Panc1 (cell line): Measurements from ENCODE around the gene AGER. TPM values are rescaled to one million over a fixed set of nuclear protein-coding genes. Genes with fewer than 3 reads are reported as not detected.

Experiments
- ATAC-seq: fragments of 200-7000 bp; cut with Tn5 transposase; 2 replicates; pipeline ENCODE4 v1.9.1; 2020; ENCODE audit warnings: mild to moderate bottlenecking, moderate library complexity
- Bru-seq: library from RNA; stranded (reverse); fragments of 400-500 nt; gene quantifications from one replicate; lab custom pipeline; 2021; lab: Mats Ljungman, UMichigan
- BruChase-seq, 2 experiments: library from RNA; stranded (reverse); fragments of 400-500 nt; gene quantifications; one replicate each; lab custom pipeline; 2021; lab: Mats Ljungman, UMichigan
- BruUV-seq: library from RNA; stranded (reverse); fragments of 400-500 nt; replicated peaks from 2 replicates; lab custom pipeline; 2021; lab: Mats Ljungman, UMichigan
- CTCF ChIA-PET: fragments of 300-600 bp; sonication (Branson Sonifier 250); formaldehyde crosslinking; loops from one replicate; lab custom pipeline; 2022; ENCODE audit warnings: antibody characterized with exemption; lab: Charles Lee
- POLR2A ChIA-PET: fragments of 300-600 bp; sonication (Branson Sonifier 250); formaldehyde crosslinking; loops from one replicate; lab custom pipeline; 2022; ENCODE audit warnings: antibody characterized with exemption; lab: Charles Lee
- DNase-seq: peaks from one replicate; pipeline ENCODE4 v3.0.0-alpha.2; 2010; ENCODE audit warnings: low read depth, low spot score
- H3K27ac ChIP-seq: 2 replicates; pipeline ENCODE4 v1.5.1; 2011; ENCODE audit warnings: mild to moderate bottlenecking, low read length, inconsistent platforms
- H3K27me3 ChIP-seq: fragments of 200-500 bp; sonication (Bioruptor generic); 2 replicates; pipeline ENCODE4 v1.6.0; 2014; ENCODE audit warnings: low read length, inconsistent platforms; ENCODE audit not compliant: control insufficient read depth, insufficient read depth
- H3K36me3 ChIP-seq: fragments of 200-500 bp; sonication (Bioruptor generic); 2 replicates; pipeline ENCODE4 v1.5.1; 2014; ENCODE audit warnings: inconsistent platforms, mild to moderate bottlenecking, low read length, moderate library complexity; ENCODE audit not compliant: control insufficient read depth, insufficient read depth
- H3K4me1 ChIP-seq: 2 replicates; pipeline ENCODE4 v1.5.1; 2011; ENCODE audit warnings: inconsistent platforms, mild to moderate bottlenecking, low read length, moderate library complexity; ENCODE audit not compliant: control insufficient read depth, insufficient read depth
- H3K4me3 ChIP-seq, 2 experiments: 2 replicates each; pipeline ENCODE4 v1.5.1; 2011 to 2012; ENCODE audit warnings: low read depth in 2 of 2, low read length in 2 of 2, mild to moderate bottlenecking in 2 of 2, inconsistent platforms in 1 of 2, moderate library complexity in 1 of 2
- H3K9me3 ChIP-seq: fragments of 200-500 bp; sonication (Bioruptor generic); 2 replicates; pipeline ENCODE4 v1.5.1; 2014; ENCODE audit warnings: low read depth, mild to moderate bottlenecking, inconsistent platforms, low read length, moderate library complexity; ENCODE audit not compliant: control insufficient read depth, insufficient read depth
- CTCF ChIP-seq: fragments of 450-650 bp; IDR thresholded peaks from 2 replicates; pipeline ENCODE4 v1.5.1; 2017; ENCODE audit warnings: mild to moderate bottlenecking
- POLR2AphosphoS5 ChIP-seq: IDR thresholded peaks from 2 replicates; pipeline ENCODE4 v1.6.1; 2012; ENCODE audit warnings: mild to moderate bottlenecking, low read depth, low read length, moderate library complexity
- REST ChIP-seq, 2 experiments: IDR thresholded peaks; 2 replicates each; pipeline ENCODE4 v1.6.1; 2011 to 2012; ENCODE audit warnings: low read depth in 2 of 2, control low read depth in 1 of 2, low read length in 1 of 2, mild to moderate bottlenecking in 1 of 2, moderate library complexity in 1 of 2; ENCODE audit not compliant: insufficient read depth in 1 of 2
- SIN3A ChIP-seq: IDR thresholded peaks from 2 replicates; pipeline ENCODE4 v1.6.1; 2012; ENCODE audit warnings: low read depth, mild to moderate bottlenecking, low read length, moderate library complexity, borderline replicate concordance; ENCODE audit not compliant: insufficient read depth
- TCF7L2 ChIP-seq: IDR thresholded peaks from 2 replicates; pipeline ENCODE4 v1.6.1; 2011; ENCODE audit warnings: mild to moderate bottlenecking, low read depth, low read length, inconsistent platforms
- in situ Hi-C: cut with HindIII; loops from 2 replicates; pipeline ENCODE4 v1.10.0; 2016; ENCODE audit warnings: low sequenced_read_pairs, low pct_unique_long_range_greater_than_20kb
- intact Hi-C: fragments of 100-400 bp; cut with micrococcal nuclease; formaldehyde crosslinking; loops from one replicate; pipeline ENCODE4 v1.10.0; 2022; ENCODE audit not compliant: unreplicated experiment
- long read RNA-seq: library from polyadenylated mRNA; unstranded; transcript quantifications from one replicate; pipeline ENCODE4 v2.0.0, GENCODE V29; 2021; ENCODE audit not compliant: unreplicated experiment
- polyA plus RNA-seq: library from polyadenylated mRNA; unstranded; fragments of >200 nt; gene quantifications from one replicate; pipeline ENCODE4 v1.2.1, GENCODE V29; 2012; ENCODE audit warnings: missing spikeins; ENCODE audit not compliant: insufficient read length
- total RNA-seq: library from RNA; stranded (reverse); gene quantifications from one replicate; pipeline ENCODE4 v1.2.1, GENCODE V29; 2021; ENCODE audit not compliant: unreplicated experiment

The AGER gene
- total RNA-seq (3.7 TPM), Bru-seq, nascent RNA (percentile 39 among the genes with signal in this experiment), BruChase-seq, experiment 1, labeled RNA remaining after a 2-hour chase (percentile 56 among the genes with signal in this experiment), BruChase-seq, experiment 2, labeled RNA remaining after a 6-hour chase (percentile 48 among the genes with signal in this experiment)
- polyA plus RNA-seq: 3.2 TPM
- long read RNA-seq, partial matches to known transcripts: 2 of 2 reads
- long read RNA-seq, other reads (novel, unspliced or antisense): 0 of 2 reads

DNA sequence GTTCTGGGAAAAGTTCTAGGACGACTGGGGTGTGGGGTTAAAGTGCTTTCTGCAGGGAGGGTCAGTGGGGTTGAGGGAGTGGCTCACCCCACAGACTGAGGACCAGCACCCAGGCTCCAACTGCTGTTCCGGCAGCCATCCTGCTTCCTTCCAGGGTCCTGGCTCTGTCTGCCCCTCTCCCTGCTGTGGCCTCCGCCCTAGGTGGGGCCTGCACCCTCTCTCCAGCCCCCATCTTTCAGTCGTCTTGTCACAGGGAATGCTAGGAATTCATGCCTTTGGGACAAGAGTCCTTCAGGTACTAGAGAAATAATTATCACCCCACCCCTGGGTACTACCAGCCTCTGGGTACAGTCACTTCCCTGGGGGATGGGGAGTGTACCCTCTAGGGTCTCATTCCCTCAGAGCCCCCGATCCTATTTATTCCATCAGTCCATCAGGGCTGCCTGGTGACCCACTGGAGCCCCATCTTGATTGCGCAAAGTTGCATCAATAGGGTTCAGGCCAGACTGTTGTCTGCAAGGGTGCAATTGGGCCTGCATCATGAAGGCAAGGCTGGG, at the start of gene AGER:
Gene AGER, minus strand, starts transcription at position 170 of the 557 bp plus-strand sequence. Its CDS starts 31 bp downstream, at position 139.
- no peak for DNase-seq

DNA sequence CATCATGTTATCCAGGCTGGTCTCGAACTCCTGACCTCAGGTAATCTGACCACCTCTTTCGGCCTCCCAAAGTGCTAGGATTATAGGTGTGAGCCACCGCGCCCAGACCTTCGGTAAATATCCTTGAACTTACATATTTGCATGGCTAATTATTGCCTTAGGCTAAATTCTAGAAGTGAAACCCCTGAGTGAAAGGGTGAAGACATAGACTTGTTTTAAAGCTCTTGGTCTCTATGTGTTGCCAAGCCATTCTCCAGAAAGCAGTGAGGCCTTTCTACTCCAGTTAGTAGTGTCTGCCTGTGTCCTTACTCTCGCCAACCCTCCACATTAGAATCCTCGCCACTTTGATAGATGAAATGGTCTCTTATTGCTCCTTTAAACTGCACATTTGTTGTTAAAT, 42.4 kb upstream of the AGER start:
- CTCF ChIA-PET: no interaction called here
- POLR2A ChIA-PET: interaction anchor here (0.5 kb wide), 1 partner anchor 29 kb away, joined by 6 read pairs; no protein-coding TSS in a partner anchor
- Histone ChIP-seq H3K4me3 (no peak overlapping the region), H3K27ac (no peak overlapping the region), H3K36me3 (no peaks in the 10 kb centered on the region), H3K4me1 (no peaks in the 10 kb centered on the region), H3K9me3 (no peaks in the 10 kb centered on the region), H3K27me3 (no peaks in the 10 kb centered on the region)
- BruUV-seq: no TSS peak
- in situ Hi-C loops: no loop called here
- ATAC-seq: no peak
- TF ChIP-seq REST (IDR thresholded peaks at IDR 0.05; ENCODE audit: insufficient read depth in 1 of 2, low read depth in 2 of 2, low read length in 1 of 2): no peak
- TF ChIP-seq SIN3A: no peak
- no peak for TF ChIP-seq TCF7L2
- TF ChIP-seq POLR2AphosphoS5: no peak
- TF ChIP-seq CTCF: no peak
- intact Hi-C loops: no loop called here
- no peak for DNase-seq

More for the DNA sequence above, at the start of gene AGER:
- H3K27ac ChIP-seq: peak within 1 kb of the TSS; percentile 45; the same call in 1 of the 2 replicates
- ChIA-PET CTCF (no interaction called here), POLR2A (no interaction called here)
- no peaks in the 10 kb centered on the region for H3K9me3 ChIP-seq
- ATAC-seq: no peak
- H3K36me3 ChIP-seq: no peaks in the 10 kb centered on the region; the same call in 1 of the 2 replicates
- intact Hi-C loops: no loop called here
- in situ Hi-C loops: no loop called here
- no peak for TF ChIP-seq SIN3A
- TF ChIP-seq POLR2AphosphoS5: no peak
- no peak for TF ChIP-seq TCF7L2
- H3K4me1 ChIP-seq: peaks cover 16% of the 10 kb centered on the region
- no TSS peak for BruUV-seq
- H3K4me3 ChIP-seq: no peak within 1 kb of the TSS
- no peaks in the 10 kb centered on the region for H3K27me3 ChIP-seq

GRCh38 chr6:32224696-32225095, 40.6 kb upstream of the AGER start:
- no TSS peak for BruUV-seq
- TF ChIP-seq POLR2AphosphoS5 (no peak), SIN3A (no peak), REST (IDR thresholded peaks at IDR 0.05; ENCODE audit: insufficient read depth in 1 of 2, low read depth in 2 of 2, low read length in 1 of 2) (no peak), CTCF (no peak), TCF7L2 (no peak)
- Histone ChIP-seq H3K9me3 (no peaks in the 10 kb centered on the region), H3K4me1 (no peaks in the 10 kb centered on the region), H3K27me3 (no peaks in the 10 kb centered on the region), H3K27ac (no peak overlapping the region), H3K36me3 (no peaks in the 10 kb centered on the region), H3K4me3 (no peak overlapping the region)
- in situ Hi-C loops (no loop called here), intact Hi-C loops (no loop called here)
- DNase-seq: no peak
- no peak for ATAC-seq
- ChIA-PET CTCF (no interaction called here), POLR2A (no interaction called here)
